PC-3 (cell line): ENCODE results near the gene CLEC4E. TPM values are rescaled to one million over a fixed set of nuclear protein-coding genes. Genes with fewer than 3 reads are reported as not detected.

Experiments used
- ATAC-seq: fragments of 200-7000 bp; cut with Tn5 transposase; 2 replicates; pipeline ENCODE4 v1.9.1; 2020; ENCODE audit warnings: mild to moderate bottlenecking, moderate library complexity
- BruUV-seq: library from RNA; stranded (reverse); fragments of 400-500 nt; replicated peaks from 2 replicates; lab custom pipeline; 2021; lab: Mats Ljungman, UMichigan
- CTCF ChIA-PET: fragments of 300-600 bp; sonication (Branson Sonifier 250); formaldehyde crosslinking; loops from one replicate; lab custom pipeline; 2022; ENCODE audit warnings: antibody characterized with exemption; lab: Charles Lee
- POLR2A ChIA-PET: fragments of 300-600 bp; sonication (Branson Sonifier 250); formaldehyde crosslinking; loops from one replicate; lab custom pipeline; 2022; ENCODE audit warnings: antibody characterized with exemption; ENCODE audit not compliant: unreplicated experiment; lab: Charles Lee
- DNase-seq: peaks from one replicate; pipeline ENCODE4 v3.0.0-alpha.2; 2015
- H2AFZ ChIP-seq: fragments of 300-600 bp; sonication (generic); 2 replicates; pipeline ENCODE4 v1.6.0; 2016; ENCODE audit warnings: antibody characterized with exemption, low read length
- H3F3A ChIP-seq: fragments of 300-600 bp; sonication (generic); one replicate; pipeline ENCODE4 v1.6.0; 2017; ENCODE audit warnings: antibody characterized with exemption, low read length, control low read depth, mild to moderate bottlenecking; ENCODE audit not compliant: unreplicated experiment
- H3K27ac ChIP-seq: fragments of 300-600 bp; sonication (generic); 2 replicates; pipeline ENCODE4 v1.5.1; 2016; ENCODE audit warnings: mild to moderate bottlenecking, low read length
- H3K27me3 ChIP-seq: fragments of 300-600 bp; sonication (generic); 2 replicates; pipeline ENCODE4 v1.6.1; 2016; ENCODE audit warnings: low read length, mixed read lengths
- H3K36me3 ChIP-seq: fragments of 300-600 bp; sonication (generic); 2 replicates; pipeline ENCODE4 v1.6.1; 2016; ENCODE audit warnings: low read depth, mixed run types, low read length, mixed read lengths
- H3K4me1 ChIP-seq: fragments of 300-600 bp; sonication (generic); 2 replicates; pipeline ENCODE4 v1.5.1; 2016; ENCODE audit warnings: low read length; ENCODE audit not compliant: insufficient read depth
- H3K4me2 ChIP-seq: fragments of 300-600 bp; sonication (generic); 2 replicates; pipeline ENCODE4 v1.6.0; 2016; ENCODE audit warnings: low read length
- H3K4me3 ChIP-seq: fragments of 300-600 bp; sonication (generic); 2 replicates; pipeline ENCODE4 v1.5.1; 2016; ENCODE audit warnings: mild to moderate bottlenecking, low read length, mixed read lengths
- H3K79me2 ChIP-seq: fragments of 300-600 bp; sonication (generic); 2 replicates; pipeline ENCODE4 v1.6.1; 2017; ENCODE audit warnings: low read length, mixed read lengths
- H3K9ac ChIP-seq: fragments of 300-600 bp; sonication (generic); 2 replicates; pipeline ENCODE4 v1.6.0; 2016; ENCODE audit warnings: mild to moderate bottlenecking, low read length
- H3K9me2 ChIP-seq: fragments of 300-600 bp; sonication (generic); replicated peaks from 2 replicates; pipeline ENCODE4 v1.6.1; 2016; ENCODE audit warnings: mixed run types, low read length, mixed read lengths
- H3K9me3 ChIP-seq: fragments of 300-600 bp; sonication (generic); 2 replicates; pipeline ENCODE4 v1.6.1; 2016; ENCODE audit warnings: low read length, mixed read lengths
- H4K20me1 ChIP-seq: fragments of 300-600 bp; sonication (generic); 2 replicates; pipeline ENCODE4 v1.6.1; 2016; ENCODE audit warnings: low read length, mixed read lengths
- CTCF ChIP-seq: fragments of 300-600 bp; sonication (generic); conservative IDR thresholded peaks from 2 replicates; pipeline ENCODE4 v1.5.1; 2017; ENCODE audit warnings: antibody characterized with exemption, low read depth, mild to moderate bottlenecking, low read length
- EZH2 ChIP-seq: fragments of 300-600 bp; sonication (generic); IDR thresholded peaks from one replicate; pipeline ENCODE4 v1.6.1; 2017; ENCODE audit warnings: antibody characterized with exemption, mild to moderate bottlenecking, low read length; ENCODE audit not compliant: unreplicated experiment
- EZH2phosphoT487 ChIP-seq: fragments of 300-600 bp; sonication (generic); IDR thresholded peaks from 2 replicates; pipeline ENCODE4 v1.6.1; 2018; ENCODE audit warnings: mild to moderate bottlenecking, antibody characterized with exemption, low read length, borderline replicate concordance
- intact Hi-C: fragments of 100-400 bp; cut with micrococcal nuclease; formaldehyde crosslinking; loops from 2 replicates; pipeline ENCODE4 v1.9.0; 2023
- total RNA-seq: library from RNA; depleted of rRNA; stranded (reverse); fragments of >200 nt; gene quantifications from 2 replicates; pipeline ENCODE4 v1.2.3, GENCODE V29; 2014

Gene CLEC4E
- total RNA-seq, 1 experiment from 2014 or later: not detected

- no peaks in the 10 kb centered on the region for H3F3A ChIP-seq
- intact Hi-C loops: no loop called here
- H3K27me3 ChIP-seq: peaks cover 3% of the 10 kb centered on the region; the same call in 1 of the 2 replicates
- DNase-seq: no peak
- no peaks in the 10 kb centered on the region for H4K20me1 ChIP-seq
- no peaks in the 10 kb centered on the region for H3K9me3 ChIP-seq
- POLR2A ChIA-PET: no interaction called here
- no peaks in the 10 kb centered on the region for H3K4me1 ChIP-seq
- H2AFZ ChIP-seq: no peak overlapping the region
- H3K4me3 ChIP-seq: no peak overlapping the region
- CTCF ChIA-PET: no interaction called here
- no TSS peak for BruUV-seq
- H3K36me3 ChIP-seq: no peaks in the 10 kb centered on the region
- no peak for ATAC-seq
- no peak overlapping the region for H3K4me2 ChIP-seq
- H3K9ac ChIP-seq: no peak overlapping the region
- H3K27ac ChIP-seq: no peak overlapping the region
- H3K9me2 ChIP-seq: no peaks in the 10 kb centered on the region
- H3K79me2 ChIP-seq: no peaks in the 10 kb centered on the region
- TF ChIP-seq EZH2phosphoT487: no peak
- TF ChIP-seq CTCF: no peak
- TF ChIP-seq EZH2: no peak
Measured at GRCh38 chr12:8584004-8584403, 43.3 kb upstream of the CLEC4E start.

GRCh38 chr12:8581098-8581784 is 40.5 kb upstream of the CLEC4E start:
- Histone ChIP-seq H3K9ac (no peak overlapping the region), H3K4me1 (no peaks in the 10 kb centered on the region), H3K9me3 (no peaks in the 10 kb centered on the region), H3K9me2 (no peaks in the 10 kb centered on the region), H3K36me3 (no peaks in the 10 kb centered on the region), H3K4me2 (no peak overlapping the region), H3K4me3 (no peak overlapping the region), H2AFZ (no peak overlapping the region), H3F3A (no peaks in the 10 kb centered on the region), H4K20me1 (no peaks in the 10 kb centered on the region), H3K79me2 (no peaks in the 10 kb centered on the region), H3K27ac (no peak overlapping the region), H3K27me3 (peaks cover 3% of the 10 kb centered on the region; the same call in 1 of the 2 replicates)
- TF ChIP-seq CTCF: no peak
- ChIA-PET CTCF (no interaction called here), POLR2A (no interaction called here)
- no peak for DNase-seq
- no TSS peak for BruUV-seq
- intact Hi-C loops: no loop called here
- no peak for ATAC-seq

- no peaks in the 10 kb centered on the region for H3K4me1 ChIP-seq
- H3K9me3 ChIP-seq: no peaks in the 10 kb centered on the region
- no peaks in the 10 kb centered on the region for H3K79me2 ChIP-seq
- no peak for DNase-seq
- no peak overlapping the region for H2AFZ ChIP-seq
- no peaks in the 10 kb centered on the region for H3K36me3 ChIP-seq
- ATAC-seq: no peak
- no peaks in the 10 kb centered on the region for H3F3A ChIP-seq
- no peak overlapping the region for H3K27ac ChIP-seq
- no peak for TF ChIP-seq EZH2phosphoT487
- no peaks in the 10 kb centered on the region for H3K9me2 ChIP-seq
- POLR2A ChIA-PET: no interaction called here
- intact Hi-C loops: no loop called here
- no peak overlapping the region for H3K9ac ChIP-seq
- BruUV-seq: no TSS peak
- H4K20me1 ChIP-seq: no peaks in the 10 kb centered on the region
- H3K4me3 ChIP-seq: no peak overlapping the region
- CTCF ChIA-PET: no interaction called here
- no peak overlapping the region for H3K4me2 ChIP-seq
- H3K27me3 ChIP-seq: peaks cover 3% of the 10 kb centered on the region; the same call in 1 of the 2 replicates
Measured at GRCh38 chr12:8577879-8578278, 37.2 kb upstream of the CLEC4E start.
